Suprapubic skin (tissue), 4 donors: ENCODE results near the gene TSHZ2. TPM values are rescaled to one million over a fixed set of nuclear protein-coding genes. Genes with fewer than 3 reads are reported as not detected.
"Not testable (repeated sequence)": the region's sequence is repeated elsewhere in the genome, so short reads cannot be mapped to it uniquely, and the experiment has no call there.

ENCODE experiments used
- DNase-seq, 2 donors: peaks; one replicate each; pipeline ENCODE4 v3.0.0-alpha.2; 2019; ENCODE audit warnings: low spot score in 2 of 2
- H3K27ac ChIP-seq: fragments of 200-600 bp; sonication (generic); one replicate; pipeline ENCODE4 v1.5.1; 2019
- H3K27me3 ChIP-seq: fragments of 200-600 bp; sonication (generic); one replicate; pipeline ENCODE4 v1.5.1; 2019
- H3K36me3 ChIP-seq: fragments of 200-600 bp; sonication (generic); one replicate; pipeline ENCODE4 v1.5.1; 2019
- H3K4me1 ChIP-seq: fragments of 200-600 bp; sonication (generic); one replicate; pipeline ENCODE4 v1.5.1; 2019
- H3K4me3 ChIP-seq: fragments of 200-600 bp; sonication (generic); one replicate; pipeline ENCODE4 v1.5.1; 2019; ENCODE audit warnings: mild to moderate bottlenecking
- H3K9me3 ChIP-seq: fragments of 200-600 bp; sonication (generic); one replicate; pipeline ENCODE4 v1.5.1; 2019
- EP300 ChIP-seq: sonication (generic); formaldehyde crosslinking; IDR thresholded peaks from one replicate; pipeline ENCODE4 v1.6.1; 2017; ENCODE audit warnings: antibody characterized with exemption
- POLR2A ChIP-seq, 2 donors: fragments of 450-650 bp; IDR thresholded peaks; one replicate each; pipeline ENCODE4 v1.6.1; 2017; ENCODE audit warnings: antibody characterized with exemption in 2 of 2, mild to moderate bottlenecking in 2 of 2, moderate library complexity in 2 of 2
- POLR2AphosphoS5 ChIP-seq, 3 donors: sonication (generic); formaldehyde crosslinking; IDR thresholded peaks; one replicate each; pipeline ENCODE4 v1.6.1; 2017; ENCODE audit warnings: antibody characterized with exemption in 3 of 3
- WGBS: methylation state at CpG from one replicate; pipeline ENCODE4 v1.1.5; 2018; 5-methylcytosine and 5-hydroxymethylcytosine counted together
- total RNA-seq, 4 donors: library from RNA; depleted of rRNA; stranded (reverse); fragments of >200 nt; gene quantifications; one replicate each; pipeline ENCODE4 v1.1.0, GENCODE V29; 2016
- TF ChIP-seq, protein P1 (sequence below), 2 donors: fragments of 200-600 bp in 1 of 2; fragments of 450-650 bp in 1 of 2; sonication (generic) in 1 of 2; IDR thresholded peaks; one replicate each; pipeline ENCODE4 v1.5.1; 2016 to 2019; ENCODE audit warnings: antibody characterized with exemption in 2 of 2, mild to moderate bottlenecking in 1 of 2, moderate library complexity in 1 of 2

TSHZ2 gene
- total RNA-seq, 4 donors from 2014 or later: 10.2 to 24.7 (median 19.2) TPM

DNA sequence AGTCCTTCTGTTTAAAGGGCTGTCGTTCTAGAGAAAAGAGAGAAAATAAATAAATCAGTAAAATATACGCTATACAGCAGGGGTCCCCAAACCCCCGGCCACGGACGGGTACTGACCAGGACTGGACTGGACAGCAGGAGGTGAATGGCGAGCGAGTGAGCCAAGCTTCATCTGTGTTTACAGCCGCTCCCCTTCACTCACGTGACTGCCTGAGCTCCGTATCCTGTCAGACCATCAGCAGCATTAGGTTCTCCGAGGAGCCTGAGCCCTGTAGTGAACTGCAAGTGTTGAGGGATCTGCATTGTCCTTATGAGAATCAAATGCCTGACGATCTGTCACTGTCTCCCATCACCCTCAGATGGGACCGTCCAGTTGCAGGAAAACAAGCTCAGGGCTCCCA, 545.0 kb downstream of the TSHZ2 start:
- no peak for TF ChIP-seq POLR2AphosphoS5 (IDR thresholded peaks at IDR 0.05)
- no peak for TF ChIP-seq POLR2A (IDR thresholded peaks at IDR 0.05)
- no peak for TF ChIP-seq EP300
- TF ChIP-seq, protein P1, sequence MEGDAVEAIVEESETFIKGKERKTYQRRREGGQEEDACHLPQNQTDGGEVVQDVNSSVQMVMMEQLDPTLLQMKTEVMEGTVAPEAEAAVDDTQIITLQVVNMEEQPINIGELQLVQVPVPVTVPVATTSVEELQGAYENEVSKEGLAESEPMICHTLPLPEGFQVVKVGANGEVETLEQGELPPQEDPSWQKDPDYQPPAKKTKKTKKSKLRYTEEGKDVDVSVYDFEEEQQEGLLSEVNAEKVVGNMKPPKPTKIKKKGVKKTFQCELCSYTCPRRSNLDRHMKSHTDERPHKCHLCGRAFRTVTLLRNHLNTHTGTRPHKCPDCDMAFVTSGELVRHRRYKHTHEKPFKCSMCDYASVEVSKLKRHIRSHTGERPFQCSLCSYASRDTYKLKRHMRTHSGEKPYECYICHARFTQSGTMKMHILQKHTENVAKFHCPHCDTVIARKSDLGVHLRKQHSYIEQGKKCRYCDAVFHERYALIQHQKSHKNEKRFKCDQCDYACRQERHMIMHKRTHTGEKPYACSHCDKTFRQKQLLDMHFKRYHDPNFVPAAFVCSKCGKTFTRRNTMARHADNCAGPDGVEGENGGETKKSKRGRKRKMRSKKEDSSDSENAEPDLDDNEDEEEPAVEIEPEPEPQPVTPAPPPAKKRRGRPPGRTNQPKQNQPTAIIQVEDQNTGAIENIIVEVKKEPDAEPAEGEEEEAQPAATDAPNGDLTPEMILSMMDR (IDR thresholded peaks at IDR 0.05): no peak
- peak in 1 of 2 donors; percentile 32 for DNase-seq
- 85% methylated on average over 13 of the region's 13 CpGs for WGBS

DNA sequence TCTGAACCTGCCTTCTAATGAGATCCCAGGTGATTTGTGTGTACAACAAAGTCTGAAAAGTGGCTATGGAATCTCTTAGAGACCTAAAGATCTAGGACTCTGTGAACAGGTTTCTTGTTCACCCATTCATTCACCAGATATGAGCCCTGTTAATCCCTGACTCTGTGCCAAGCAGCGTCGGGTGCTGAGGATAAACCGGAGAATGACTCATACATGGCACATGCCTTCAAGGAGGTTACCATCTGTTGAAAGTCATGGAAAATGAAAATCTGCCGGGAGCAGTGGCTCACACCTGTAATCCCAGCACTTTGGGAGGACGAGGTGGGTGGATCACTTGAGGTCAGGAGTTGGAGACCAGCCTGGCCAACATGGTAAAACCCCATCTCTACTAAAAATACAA, 549.3 kb downstream of the TSHZ2 start:
- H3K4me1 ChIP-seq, H3K4me3 ChIP-seq, H3K27ac ChIP-seq, H3K27me3 ChIP-seq, H3K9me3 ChIP-seq, H3K36me3 ChIP-seq: not testable (repeated sequence)
- peak in 1 of 2 donors; percentile 24 for DNase-seq
- WGBS: 57% methylated on average over 5 of the region's 5 CpGs

More for the DNA sequence above, 545.0 kb downstream of the TSHZ2 start:
- H3K9me3 ChIP-seq: no peaks in the 10 kb centered on the region
- H3K4me3 ChIP-seq: no peak overlapping the region
- no peaks in the 10 kb centered on the region for H3K27me3 ChIP-seq
- H3K4me1 ChIP-seq: no peaks in the 10 kb centered on the region
- H3K27ac ChIP-seq: no peak overlapping the region
- no peaks in the 10 kb centered on the region for H3K36me3 ChIP-seq

DNA sequence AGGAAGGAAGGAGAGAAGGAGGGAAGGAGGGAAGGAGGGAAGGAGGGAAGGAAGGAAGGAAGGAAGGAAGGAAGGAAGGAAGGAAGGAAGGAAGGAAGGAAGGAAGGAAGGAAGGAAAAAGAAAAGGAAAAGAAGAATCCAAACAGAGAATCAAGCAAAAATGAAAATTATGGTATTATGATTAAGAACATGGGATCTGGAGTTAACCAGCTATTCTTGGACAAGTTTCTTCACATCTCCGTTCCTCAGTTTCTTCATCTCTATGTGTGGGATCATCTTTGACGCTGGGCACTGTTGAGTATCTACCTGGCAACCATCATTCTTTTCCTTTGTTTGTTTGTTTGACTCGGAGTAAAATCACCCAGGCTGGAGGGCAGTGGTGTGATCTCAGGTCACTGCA, 549.9 kb downstream of the TSHZ2 start:
- 98% methylated on average over 3 of the region's 3 CpGs for WGBS
- no peaks in the 10 kb centered on the region for H3K36me3 ChIP-seq
- DNase-seq: no peak
- no peaks in the 10 kb centered on the region for H3K4me1 ChIP-seq
- no peak overlapping the region for H3K27ac ChIP-seq
- no peak for TF ChIP-seq EP300
- TF ChIP-seq POLR2AphosphoS5 (IDR thresholded peaks at IDR 0.05): no peak
- TF ChIP-seq POLR2A (IDR thresholded peaks at IDR 0.05): no peak
- TF ChIP-seq, protein P1 (IDR thresholded peaks at IDR 0.05): no peak
- no peaks in the 10 kb centered on the region for H3K9me3 ChIP-seq
- no peaks in the 10 kb centered on the region for H3K27me3 ChIP-seq
- no peak overlapping the region for H3K4me3 ChIP-seq

DNA sequence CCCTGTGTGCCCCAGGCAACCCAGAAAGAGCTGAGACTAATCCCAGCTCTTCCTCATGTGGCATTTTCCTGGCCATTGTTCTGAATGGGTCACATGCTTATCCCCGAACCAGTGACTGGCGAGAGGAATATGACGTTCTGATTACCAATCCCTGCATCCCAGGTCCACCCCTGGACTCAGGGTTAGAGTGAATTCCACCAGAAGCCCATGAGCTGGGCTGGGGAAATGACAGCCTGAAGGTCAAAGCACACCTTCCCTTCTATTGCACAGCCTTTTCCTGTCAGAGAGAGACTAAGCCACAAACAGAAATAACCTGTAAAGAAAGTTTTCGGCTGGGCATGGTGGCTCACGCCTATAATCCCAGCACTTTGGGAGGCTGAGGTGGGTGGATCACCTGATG, 550.5 kb downstream of the TSHZ2 start:
- 83% methylated on average over 5 of the region's 5 CpGs for WGBS
- no peak for DNase-seq
- no peaks in the 10 kb centered on the region for H3K9me3 ChIP-seq
- no peaks in the 10 kb centered on the region for H3K27me3 ChIP-seq
- H3K4me3 ChIP-seq: no peak overlapping the region
- TF ChIP-seq POLR2A (IDR thresholded peaks at IDR 0.05): no peak
- TF ChIP-seq POLR2AphosphoS5 (IDR thresholded peaks at IDR 0.05): no peak
- no peak for TF ChIP-seq EP300
- TF ChIP-seq, protein P1 (IDR thresholded peaks at IDR 0.05): no peak
- no peak overlapping the region for H3K27ac ChIP-seq
- no peaks in the 10 kb centered on the region for H3K36me3 ChIP-seq
- no peaks in the 10 kb centered on the region for H3K4me1 ChIP-seq

DNA sequence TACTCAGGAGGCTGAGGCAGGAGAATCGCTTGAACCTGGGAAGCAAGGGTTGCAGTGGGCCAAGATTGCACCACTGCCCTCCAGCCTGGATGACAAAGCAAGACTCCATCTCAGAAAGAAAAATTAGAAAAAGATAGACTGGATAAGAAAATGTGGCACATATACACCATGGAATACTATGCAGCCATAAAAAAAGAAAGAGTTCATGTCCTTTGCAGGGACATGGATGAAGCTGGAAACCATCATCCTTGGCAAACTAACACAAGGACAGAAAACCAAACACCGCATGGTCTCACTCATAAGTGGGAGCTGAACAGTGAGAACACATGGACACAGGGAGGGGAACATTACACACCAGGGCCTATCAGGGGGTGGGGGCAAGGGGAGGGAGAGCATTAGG, 551.5 kb downstream of the TSHZ2 start:
- H3K4me3 ChIP-seq, H3K4me1 ChIP-seq, H3K27me3 ChIP-seq, H3K36me3 ChIP-seq, H3K9me3 ChIP-seq, H3K27ac ChIP-seq: not testable (repeated sequence)
- peak in 1 of 2 donors; percentile 24 for DNase-seq
- WGBS: 86% methylated on average over 2 of the region's 2 CpGs

DNA sequence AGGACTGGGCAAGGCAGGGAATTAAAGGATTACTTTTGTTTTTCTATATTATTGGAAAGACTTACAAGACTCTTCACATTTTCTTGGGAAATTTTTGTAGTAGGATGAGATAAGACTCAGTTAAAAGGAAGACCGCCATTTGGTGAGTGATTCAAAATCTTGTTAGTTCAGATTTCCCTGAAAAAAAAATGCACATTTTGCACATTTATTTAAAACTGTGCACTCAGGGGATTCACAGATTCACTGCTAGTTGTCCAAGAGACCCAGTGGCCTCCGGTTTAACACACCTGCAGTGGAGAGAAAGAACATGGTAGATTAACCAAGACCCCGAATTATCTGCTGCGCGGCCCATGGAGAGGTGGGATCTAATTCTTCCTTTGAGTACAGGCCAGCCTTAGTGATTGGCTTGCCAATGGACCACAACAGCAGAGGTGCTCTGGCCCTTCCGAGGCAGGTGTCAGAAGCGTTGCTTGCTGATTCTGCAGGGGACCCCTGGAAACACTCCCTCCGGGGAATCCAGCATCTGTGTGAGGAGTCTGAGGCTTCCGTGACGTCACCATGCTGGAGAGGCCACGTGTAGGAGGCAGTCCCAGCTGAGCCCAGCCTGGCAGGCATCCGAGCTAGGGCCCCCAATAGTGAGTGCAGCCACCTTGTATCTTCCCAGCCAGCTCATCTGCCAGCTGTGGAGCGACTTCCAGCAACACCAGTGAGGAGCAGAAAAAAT, 552.6 kb downstream of the TSHZ2 start:
- no peak overlapping the region for H3K4me3 ChIP-seq
- no peaks in the 10 kb centered on the region for H3K27me3 ChIP-seq
- WGBS: 75% methylated on average over 13 of the region's 13 CpGs
- TF ChIP-seq POLR2AphosphoS5 (IDR thresholded peaks at IDR 0.05) (no peak), POLR2A (IDR thresholded peaks at IDR 0.05) (no peak), EP300 (no peak)
- TF ChIP-seq, protein P1 (IDR thresholded peaks at IDR 0.05): no peak
- H3K36me3 ChIP-seq: no peaks in the 10 kb centered on the region
- no peak overlapping the region for H3K27ac ChIP-seq
- H3K9me3 ChIP-seq: no peaks in the 10 kb centered on the region
- H3K4me1 ChIP-seq: no peaks in the 10 kb centered on the region
- DNase-seq: peak in 1 of 2 donors; percentile 40
